MM.1S (cell line): ENCODE measurements around the gene KCNIP3.

Experiments
- DNase-seq: peaks from one replicate; pipeline ENCODE4 v3.0.0-alpha.2; 2015
- H2AFZ ChIP-seq: fragments of 300-600 bp; sonication (generic); 2 replicates; pipeline ENCODE4 v1.6.0; 2016; ENCODE audit warnings: antibody characterized with exemption, low read length
- H3F3A ChIP-seq: fragments of 300-600 bp; sonication (generic); 2 replicates; pipeline ENCODE4 v1.6.1; 2016; ENCODE audit warnings: mild to moderate bottlenecking, antibody characterized with exemption, low read length, moderate library complexity, mixed read lengths; ENCODE audit not compliant: insufficient read depth
- H3K27ac ChIP-seq: fragments of 300-600 bp; sonication (generic); 2 replicates; pipeline ENCODE4 v1.5.1; 2016; ENCODE audit warnings: mild to moderate bottlenecking, low read length
- H3K27me3 ChIP-seq: fragments of 300-600 bp; sonication (generic); replicated peaks from 2 replicates; pipeline ENCODE4 v1.6.0; 2016; ENCODE audit warnings: low read length; ENCODE audit not compliant: insufficient read depth
- H3K36me3 ChIP-seq: fragments of 300-600 bp; sonication (generic); replicated peaks from 2 replicates; pipeline ENCODE4 v1.6.1; 2016; ENCODE audit warnings: mild to moderate bottlenecking, low read length, mixed read lengths; ENCODE audit not compliant: insufficient read depth
- H3K4me1 ChIP-seq: fragments of 300-600 bp; sonication (generic); 2 replicates; pipeline ENCODE4 v1.6.1; 2016; ENCODE audit warnings: low read length, mixed read lengths
- H3K4me2 ChIP-seq: fragments of 300-600 bp; sonication (generic); 2 replicates; pipeline ENCODE4 v1.6.0; 2016; ENCODE audit warnings: low read depth, low read length
- H3K4me3 ChIP-seq: fragments of 300-600 bp; sonication (generic); 2 replicates; pipeline ENCODE4 v1.5.1; 2016; ENCODE audit warnings: low read length, mixed read lengths
- H3K79me2 ChIP-seq: fragments of 300-600 bp; sonication (generic); 2 replicates; pipeline ENCODE4 v1.6.1; 2016; ENCODE audit warnings: mixed run types, low read length, mixed read lengths
- H3K9ac ChIP-seq: fragments of 300-600 bp; sonication (generic); 2 replicates; pipeline ENCODE4 v1.6.1; 2016; ENCODE audit warnings: low read length, mixed read lengths
- H3K9me2 ChIP-seq: fragments of 300-600 bp; sonication (generic); replicated peaks from 2 replicates; pipeline ENCODE4 v1.6.1; 2016; ENCODE audit warnings: mild to moderate bottlenecking, low read length, mixed read lengths; ENCODE audit not compliant: insufficient read depth
- H3K9me3 ChIP-seq: fragments of 300-600 bp; sonication (generic); replicated peaks from 2 replicates; pipeline ENCODE4 v1.6.1; 2016; ENCODE audit warnings: mild to moderate bottlenecking, low read length, mixed read lengths; ENCODE audit not compliant: insufficient read depth
- H4K20me1 ChIP-seq: fragments of 300-600 bp; sonication (generic); 2 replicates; pipeline ENCODE4 v1.6.1; 2016; ENCODE audit warnings: mild to moderate bottlenecking, low read length, moderate library complexity, mixed read lengths; ENCODE audit not compliant: insufficient read depth
- EZH2 ChIP-seq: fragments of 300-600 bp; sonication (generic); optimal IDR thresholded peaks from 2 replicates; pipeline ENCODE3; 2017; ENCODE audit warnings: low read depth, mild to moderate bottlenecking, antibody characterized with exemption, low read length, mixed read lengths
- EZH2phosphoT487 ChIP-seq: fragments of 300-600 bp; sonication (generic); IDR thresholded peaks from 2 replicates; pipeline ENCODE4 v1.6.1; 2018; ENCODE audit warnings: antibody characterized with exemption, low read length
- TF ChIP-seq, protein P1 (sequence below): fragments of 300-600 bp; sonication (generic); IDR thresholded peaks from 2 replicates; pipeline ENCODE4 v1.5.1; 2016; ENCODE audit warnings: antibody characterized with exemption, low read length, mixed read lengths

Gene KCNIP3

GRCh38 chr2:95310216-95310615 is 13.1 kb downstream of the KCNIP3 start:
- no peak overlapping the region for H3K4me3 ChIP-seq
- no peaks in the 10 kb centered on the region for H4K20me1 ChIP-seq
- no peak overlapping the region for H3K27ac ChIP-seq
- no peak overlapping the region for H3K9ac ChIP-seq
- H3K4me2 ChIP-seq, result no peak overlapping the region
- no peaks in the 10 kb centered on the region for H3K36me3 ChIP-seq
- peaks cover 13% of the 10 kb centered on the region; the same call in 1 of the 2 replicates for H3K27me3 ChIP-seq
- no peaks in the 10 kb centered on the region for H3F3A ChIP-seq
- no peak for DNase-seq
- H3K9me3 ChIP-seq, result no peaks in the 10 kb centered on the region
- TF ChIP-seq EZH2phosphoT487, result no peak
- TF ChIP-seq, protein P1, sequence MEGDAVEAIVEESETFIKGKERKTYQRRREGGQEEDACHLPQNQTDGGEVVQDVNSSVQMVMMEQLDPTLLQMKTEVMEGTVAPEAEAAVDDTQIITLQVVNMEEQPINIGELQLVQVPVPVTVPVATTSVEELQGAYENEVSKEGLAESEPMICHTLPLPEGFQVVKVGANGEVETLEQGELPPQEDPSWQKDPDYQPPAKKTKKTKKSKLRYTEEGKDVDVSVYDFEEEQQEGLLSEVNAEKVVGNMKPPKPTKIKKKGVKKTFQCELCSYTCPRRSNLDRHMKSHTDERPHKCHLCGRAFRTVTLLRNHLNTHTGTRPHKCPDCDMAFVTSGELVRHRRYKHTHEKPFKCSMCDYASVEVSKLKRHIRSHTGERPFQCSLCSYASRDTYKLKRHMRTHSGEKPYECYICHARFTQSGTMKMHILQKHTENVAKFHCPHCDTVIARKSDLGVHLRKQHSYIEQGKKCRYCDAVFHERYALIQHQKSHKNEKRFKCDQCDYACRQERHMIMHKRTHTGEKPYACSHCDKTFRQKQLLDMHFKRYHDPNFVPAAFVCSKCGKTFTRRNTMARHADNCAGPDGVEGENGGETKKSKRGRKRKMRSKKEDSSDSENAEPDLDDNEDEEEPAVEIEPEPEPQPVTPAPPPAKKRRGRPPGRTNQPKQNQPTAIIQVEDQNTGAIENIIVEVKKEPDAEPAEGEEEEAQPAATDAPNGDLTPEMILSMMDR, result no peak
- no peak for TF ChIP-seq EZH2
- no peak overlapping the region for H2AFZ ChIP-seq
- H3K4me1 ChIP-seq, result no peaks in the 10 kb centered on the region
- no peaks in the 10 kb centered on the region for H3K79me2 ChIP-seq
- no peaks in the 10 kb centered on the region for H3K9me2 ChIP-seq

- Histone ChIP-seq H3F3A (no peaks in the 10 kb centered on the region), H3K4me1 (no peaks in the 10 kb centered on the region), H4K20me1 (no peaks in the 10 kb centered on the region), H3K9ac (no peak overlapping the region), H3K4me3 (no peak overlapping the region), H3K27me3 (peaks cover 13% of the 10 kb centered on the region; the same call in 1 of the 2 replicates), H3K79me2 (no peaks in the 10 kb centered on the region), H3K36me3 (no peaks in the 10 kb centered on the region), H3K4me2 (no peak overlapping the region), H3K9me2 (no peaks in the 10 kb centered on the region), H3K9me3 (no peaks in the 10 kb centered on the region), H2AFZ (no peak overlapping the region), H3K27ac (no peak overlapping the region)
- no peak for TF ChIP-seq EZH2
- no peak for TF ChIP-seq EZH2phosphoT487
- TF ChIP-seq, protein P1, result no peak
- no peak for DNase-seq
Measured at GRCh38 chr2:95310651-95311050, 13.5 kb downstream of the KCNIP3 start.

- Histone ChIP-seq H3K27ac (no peak overlapping the region), H3K79me2 (no peaks in the 10 kb centered on the region), H3K36me3 (no peaks in the 10 kb centered on the region), H3K4me3 (no peak overlapping the region), H3F3A (no peaks in the 10 kb centered on the region), H3K9ac (no peak overlapping the region), H4K20me1 (no peaks in the 10 kb centered on the region), H3K27me3 (peaks cover 16% of the 10 kb centered on the region; the same call in 1 of the 2 replicates), H3K9me2 (no peaks in the 10 kb centered on the region), H3K9me3 (no peaks in the 10 kb centered on the region), H3K4me1 (no peaks in the 10 kb centered on the region), H2AFZ (no peak overlapping the region), H3K4me2 (no peak overlapping the region)
- TF ChIP-seq, protein P1, result no peak
- TF ChIP-seq EZH2 (no peak), EZH2phosphoT487 (no peak)
- no peak for DNase-seq
Measured at GRCh38 chr2:95311815-95312542, 14.8 kb downstream of the KCNIP3 start.
